Transverse colon (tissue), 4 donors: ENCODE results near the gene APOL5.

ENCODE experiments used
- CTCF ChIP-seq, 5 experiments: fragments of 200-600 bp in 3 of 5; fragments of 450-650 bp in 2 of 5; sonication (generic) in 3 of 5; IDR thresholded peaks; 1 replicate in 2 of 5; 2 replicates in 3 of 5; pipeline ENCODE4 v1.5.1; 2016 to 2017; ENCODE audit warnings: antibody characterized with exemption in 5 of 5, inconsistent platforms in 3 of 5, mild to moderate bottlenecking in 2 of 5, moderate library complexity in 1 of 5
- EP300 ChIP-seq: sonication (generic); formaldehyde crosslinking; IDR thresholded peaks from one replicate; pipeline ENCODE4 v1.6.1; 2017; ENCODE audit warnings: antibody characterized with exemption, low read depth
- POLR2A ChIP-seq: fragments of 450-650 bp; IDR thresholded peaks from one replicate; pipeline ENCODE4 v1.6.1; 2016; ENCODE audit warnings: antibody characterized with exemption, mild to moderate bottlenecking, moderate library complexity
- POLR2AphosphoS5 ChIP-seq, 3 donors: sonication (generic); formaldehyde crosslinking; IDR thresholded peaks; one replicate each; pipeline ENCODE4 v1.6.1; 2016; ENCODE audit warnings: antibody characterized with exemption in 3 of 3

GRCh38 chr22:35742342-35743100 lies 24.8 kb downstream of the APOL5 start:
- TF ChIP-seq POLR2AphosphoS5 (IDR thresholded peaks at IDR 0.05) (no peak), POLR2A (no peak), CTCF (IDR thresholded peaks at IDR 0.05) (no peak), EP300 (no peak)
